HepG2 (cell line): ENCODE data around the gene SLC9A5. TPM values are rescaled to one million over a fixed set of nuclear protein-coding genes. Genes with fewer than 3 reads are reported as not detected.

ENCODE experiments used
- ATRX ChIP-seq: sonication (generic); formaldehyde crosslinking; IDR thresholded peaks from 2 replicates; pipeline ENCODE4 v1.4.0; 2020; ENCODE audit warnings: missing genetic modification reagents, borderline replicate concordance
- ETV5 ChIP-seq: IDR thresholded peaks from 2 replicates; pipeline ENCODE4 v1.6.1; 2018; ENCODE audit warnings: missing biosample characterization, missing genetic modification reagents, inconsistent platforms, borderline replicate concordance
- GRHL1 ChIP-seq: sonication (generic); formaldehyde crosslinking; conservative IDR thresholded peaks from 2 replicates; pipeline ENCODE4 v1.8.0; 2022; ENCODE audit warnings: missing genetic modification reagents
- HHEX ChIP-seq: IDR thresholded peaks from 2 replicates; pipeline ENCODE4 v1.6.1; 2016; ENCODE audit warnings: control low read depth
- MZF1 ChIP-seq: sonication (generic); formaldehyde crosslinking; IDR thresholded peaks from 2 replicates; pipeline ENCODE4 v1.8.1; 2023; ENCODE audit warnings: mild to moderate bottlenecking, missing genetic modification reagents, borderline replicate concordance
- PAXIP1 ChIP-seq: sonication (generic); formaldehyde crosslinking; conservative IDR thresholded peaks from 2 replicates; pipeline ENCODE4 v1.4.0; 2020; ENCODE audit warnings: mild to moderate bottlenecking, missing genetic modification reagents, moderate library complexity
- PHF21A ChIP-seq: sonication (generic); formaldehyde crosslinking; IDR thresholded peaks from 2 replicates; pipeline ENCODE4 v1.5.0; 2020; ENCODE audit warnings: mild to moderate bottlenecking, missing genetic modification reagents
- SRSF1 ChIP-seq: fragments of 200-400 bp; formaldehyde crosslinking; optimal IDR thresholded peaks from 2 replicates; pipeline ENCODE3; 2017; ENCODE audit warnings: mild to moderate bottlenecking, low read depth, low read length, moderate library complexity
- SYNCRIP ChIP-seq: fragments of 200-400 bp; formaldehyde crosslinking; IDR thresholded peaks from 2 replicates; pipeline ENCODE4 v1.6.1; 2018; ENCODE audit warnings: mild to moderate bottlenecking, low read depth, low read length; ENCODE audit not compliant: insufficient read depth
- ZMAT5 ChIP-seq: sonication (generic); formaldehyde crosslinking; IDR thresholded peaks from 2 replicates; pipeline ENCODE4 v1.5.0; 2020; ENCODE audit warnings: mild to moderate bottlenecking, low read depth, missing genetic modification reagents, borderline replicate concordance
- ZNF274 ChIP-seq: sonication (generic); formaldehyde crosslinking; IDR thresholded peaks from 2 replicates; pipeline ENCODE4 v1.5.1; 2020; ENCODE audit warnings: mild to moderate bottlenecking, missing genetic modification reagents
- ZNF678 ChIP-seq: sonication (generic); formaldehyde crosslinking; IDR thresholded peaks from 2 replicates; pipeline ENCODE4 v1.4.0; 2020; ENCODE audit warnings: mild to moderate bottlenecking, missing genetic modification reagents
- ZNF770 ChIP-seq: sonication (generic); formaldehyde crosslinking; IDR thresholded peaks from 2 replicates; pipeline ENCODE4 v1.5.0; 2020; ENCODE audit warnings: mild to moderate bottlenecking, missing genetic modification reagents
- ZNF773 ChIP-seq: sonication (generic); formaldehyde crosslinking; IDR thresholded peaks from 2 replicates; pipeline ENCODE4 v1.4.0; 2020; ENCODE audit warnings: missing genetic modification reagents, borderline replicate concordance
- ZNF800 ChIP-seq: sonication (generic); formaldehyde crosslinking; IDR thresholded peaks from 2 replicates; pipeline ENCODE4 v1.4.0; 2020; ENCODE audit warnings: missing genetic modification reagents
- polyA plus RNA-seq, 8 experiments: library from polyadenylated mRNA; depleted of rRNA in 3 of 8; stranded (reverse) in 7 of 8; unstranded in 1 of 8; fragments of >200 nt; fragmentation: Illumina TruSeq in 4 of 8; extraction: Trizol in 4 of 8; gene quantifications; 2 replicates each; pipeline versions ENCODE4 v1.2.1 to v1.2.3, GENCODE V29; 2011 to 2016; ENCODE audit warnings: low read depth in 4 of 8, missing spikeins in 1 of 8, mixed read lengths in 1 of 8; ENCODE audit not compliant: insufficient read depth in 1 of 8
- total RNA-seq, 5 experiments: library from RNA; depleted of rRNA; stranded (reverse); fragments of >200 nt; fragmentation: Illumina TruSeq; extraction: Trizol; gene quantifications; 2 replicates each; pipeline ENCODE4 v1.2.3, GENCODE V29; 2016; ENCODE audit warnings: low read depth in 1 of 5

Gene SLC9A5
- total and polyA plus RNA-seq, 2 of the 13 experiments (the other 11 are each of a cell fraction or from before 2014, with no cell fraction given) = 0.58 to 1.4 TPM

GRCh38 chr16:67246081-67246755, 2.6 kb upstream of the SLC9A5 start (continued):
- TF ChIP-seq ETV5 = peak; percentile 81
- TF ChIP-seq ZNF800 (CRISPR knock-in tag) = peak; percentile 92; the same call in 1 of the 2 replicates
- peak; percentile 90 for TF ChIP-seq SRSF1
- TF ChIP-seq MZF1 (CRISPR knock-in tag) = peak; percentile 92; the same call in 1 of the 2 replicates
- peak; percentile 82; the same call in 1 of the 2 replicates for TF ChIP-seq ZNF773 (CRISPR knock-in tag)
- peak; percentile 94 for TF ChIP-seq PHF21A
- peak; percentile 96 for TF ChIP-seq PAXIP1
- no peak for TF ChIP-seq HHEX (CRISPR knock-in tag)
- no peak for TF ChIP-seq ATRX
- TF ChIP-seq ZNF678 (CRISPR knock-in tag) = no peak
- TF ChIP-seq GRHL1 (CRISPR knock-in tag) = no peak
- TF ChIP-seq SYNCRIP = no peak
- TF ChIP-seq ZMAT5 (CRISPR knock-in tag) = no peak
- TF ChIP-seq ZNF770 (CRISPR knock-in tag) = peak; percentile 72
- peak; percentile 61 for TF ChIP-seq ZNF274
